ENCODE measurements around the gene PIH1D1. TPM values are rescaled to one million over a fixed set of nuclear protein-coding genes. Genes with fewer than 3 reads are reported as not detected.

Gene PIH1D1
- total RNA-seq, 1 donor from 2014 or later, result 133 TPM

DNA sequence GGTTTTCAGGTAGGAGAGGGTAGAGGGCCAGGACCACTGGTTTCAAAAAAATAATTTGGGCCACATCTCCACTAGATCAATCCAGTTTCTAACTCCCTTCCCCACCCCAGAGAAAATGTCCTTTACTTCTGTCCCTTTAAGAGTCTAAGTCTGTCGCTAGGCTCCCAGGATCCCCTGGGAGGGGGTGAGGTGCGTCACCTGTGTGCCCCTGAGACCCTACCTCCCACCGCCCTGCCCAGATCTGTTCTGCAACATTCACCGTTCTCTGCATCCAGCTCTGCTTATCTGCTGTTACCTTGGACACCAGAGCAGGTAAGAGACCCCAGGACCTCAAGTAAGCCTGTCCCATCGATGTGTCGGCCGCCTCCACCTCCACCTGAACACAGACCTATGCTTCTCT lies 26.4 kb downstream of the PIH1D1 start, which contains the start of gene GFY:
TSS of gene GFY (plus strand) at position 211 of the 400 bp plus-strand sequence. CDS start 1,043 bp downstream, outside the sequence.
- Histone ChIP-seq H3K36me3 (no peaks in the 10 kb centered on the region), H3K9me3 (ENCODE audit: low read depth) (no peaks in the 10 kb centered on the region), H3K27ac (no peak within 1 kb of the TSS), H3K4me1 (peaks cover 36% of the 10 kb centered on the region), H3K4me2 (peak within 1 kb of the TSS; percentile 69), H3F3A (ENCODE audit: low read depth) (peaks cover 68% of the 10 kb centered on the region), H3K27me3 (peaks cover 100% of the 10 kb centered on the region), H4K20me1 (ENCODE audit: low read depth) (peaks cover 7% of the 10 kb centered on the region), H2AFZ (replicated peaks) (no peak within 1 kb of the TSS), H3K79me2 (ENCODE audit: low read depth) (no peaks in the 10 kb centered on the region), H3K9ac (no peak within 1 kb of the TSS), H3K4me3 (peak within 1 kb of the TSS; percentile 10)
- H3K4me1 Mint-ChIP-seq, result peaks cover 69% of the 10 kb centered on the region
- H3K27me3 Mint-ChIP-seq (ENCODE audit: insufficient read depth, low read depth), result peaks cover 79% of the 10 kb centered on the region
- peaks cover 10% of the 10 kb centered on the region for H3K9me3 Mint-ChIP-seq
- TF ChIP-seq, protein P1, sequence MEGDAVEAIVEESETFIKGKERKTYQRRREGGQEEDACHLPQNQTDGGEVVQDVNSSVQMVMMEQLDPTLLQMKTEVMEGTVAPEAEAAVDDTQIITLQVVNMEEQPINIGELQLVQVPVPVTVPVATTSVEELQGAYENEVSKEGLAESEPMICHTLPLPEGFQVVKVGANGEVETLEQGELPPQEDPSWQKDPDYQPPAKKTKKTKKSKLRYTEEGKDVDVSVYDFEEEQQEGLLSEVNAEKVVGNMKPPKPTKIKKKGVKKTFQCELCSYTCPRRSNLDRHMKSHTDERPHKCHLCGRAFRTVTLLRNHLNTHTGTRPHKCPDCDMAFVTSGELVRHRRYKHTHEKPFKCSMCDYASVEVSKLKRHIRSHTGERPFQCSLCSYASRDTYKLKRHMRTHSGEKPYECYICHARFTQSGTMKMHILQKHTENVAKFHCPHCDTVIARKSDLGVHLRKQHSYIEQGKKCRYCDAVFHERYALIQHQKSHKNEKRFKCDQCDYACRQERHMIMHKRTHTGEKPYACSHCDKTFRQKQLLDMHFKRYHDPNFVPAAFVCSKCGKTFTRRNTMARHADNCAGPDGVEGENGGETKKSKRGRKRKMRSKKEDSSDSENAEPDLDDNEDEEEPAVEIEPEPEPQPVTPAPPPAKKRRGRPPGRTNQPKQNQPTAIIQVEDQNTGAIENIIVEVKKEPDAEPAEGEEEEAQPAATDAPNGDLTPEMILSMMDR (IDR thresholded peaks at IDR 0.05), result no peak
- TF ChIP-seq EZH2 (IDR thresholded peaks at IDR 0.05), result no peak
- no peak for TF ChIP-seq EZH2phosphoT487 (IDR thresholded peaks at IDR 0.05)
- H3K27ac Mint-ChIP-seq, result no peak within 1 kb of the TSS
- H3K36me3 Mint-ChIP-seq, result no peaks in the 10 kb centered on the region
- peak within 1 kb of the TSS; percentile 30 for H3K4me3 Mint-ChIP-seq
- no peak for DNase-seq (ENCODE audit: low spot score)

DNA sequence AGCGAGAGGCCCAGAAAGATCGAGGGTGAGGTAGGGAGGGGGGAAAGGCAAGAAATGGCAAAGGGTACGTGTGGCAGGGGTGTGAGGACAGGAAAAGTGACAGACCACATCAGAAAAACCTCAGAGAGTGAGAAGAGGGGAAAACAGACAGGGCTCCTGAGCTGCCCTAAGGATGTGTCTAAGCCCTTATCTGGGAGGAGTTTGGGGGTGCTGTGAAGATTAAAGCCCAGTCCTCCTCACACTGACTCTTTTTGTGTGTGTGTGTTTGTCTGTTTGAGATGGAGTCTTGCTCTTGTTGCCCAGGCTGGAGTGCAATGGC lies 27.7 kb downstream of the PIH1D1 start:
- H3K4me3 ChIP-seq, result no peak overlapping the region
- H3K9ac ChIP-seq, result no peak overlapping the region
- peak overlapping the region; percentile 69 for H3K4me2 ChIP-seq
- no peak overlapping the region for H3K27ac Mint-ChIP-seq
- peaks cover 60% of the 10 kb centered on the region for H3K4me1 Mint-ChIP-seq
- H3K27ac ChIP-seq, result no peak overlapping the region
- peaks cover 85% of the 10 kb centered on the region for H3K27me3 Mint-ChIP-seq (ENCODE audit: insufficient read depth, low read depth)
- peaks cover 7% of the 10 kb centered on the region for H4K20me1 ChIP-seq (ENCODE audit: low read depth)
- no peak for DNase-seq (ENCODE audit: low spot score)
- H3K79me2 ChIP-seq (ENCODE audit: low read depth), result no peaks in the 10 kb centered on the region
- peaks cover 100% of the 10 kb centered on the region for H3K27me3 ChIP-seq
- TF ChIP-seq, protein P1 (IDR thresholded peaks at IDR 0.05), result no peak
- no peak for TF ChIP-seq EZH2phosphoT487 (IDR thresholded peaks at IDR 0.05)
- TF ChIP-seq EZH2 (IDR thresholded peaks at IDR 0.05), result no peak
- H2AFZ ChIP-seq (replicated peaks), result no peak overlapping the region
- H3K4me1 ChIP-seq, result peaks cover 27% of the 10 kb centered on the region
- peak overlapping the region; percentile 6 for H3K4me3 Mint-ChIP-seq
- H3F3A ChIP-seq (ENCODE audit: low read depth), result peaks cover 62% of the 10 kb centered on the region
- no peaks in the 10 kb centered on the region for H3K9me3 ChIP-seq (ENCODE audit: low read depth)
- H3K9me3 Mint-ChIP-seq, result peaks cover 5% of the 10 kb centered on the region
- H3K36me3 Mint-ChIP-seq, result no peaks in the 10 kb centered on the region
- H3K36me3 ChIP-seq, result no peaks in the 10 kb centered on the region

DNA sequence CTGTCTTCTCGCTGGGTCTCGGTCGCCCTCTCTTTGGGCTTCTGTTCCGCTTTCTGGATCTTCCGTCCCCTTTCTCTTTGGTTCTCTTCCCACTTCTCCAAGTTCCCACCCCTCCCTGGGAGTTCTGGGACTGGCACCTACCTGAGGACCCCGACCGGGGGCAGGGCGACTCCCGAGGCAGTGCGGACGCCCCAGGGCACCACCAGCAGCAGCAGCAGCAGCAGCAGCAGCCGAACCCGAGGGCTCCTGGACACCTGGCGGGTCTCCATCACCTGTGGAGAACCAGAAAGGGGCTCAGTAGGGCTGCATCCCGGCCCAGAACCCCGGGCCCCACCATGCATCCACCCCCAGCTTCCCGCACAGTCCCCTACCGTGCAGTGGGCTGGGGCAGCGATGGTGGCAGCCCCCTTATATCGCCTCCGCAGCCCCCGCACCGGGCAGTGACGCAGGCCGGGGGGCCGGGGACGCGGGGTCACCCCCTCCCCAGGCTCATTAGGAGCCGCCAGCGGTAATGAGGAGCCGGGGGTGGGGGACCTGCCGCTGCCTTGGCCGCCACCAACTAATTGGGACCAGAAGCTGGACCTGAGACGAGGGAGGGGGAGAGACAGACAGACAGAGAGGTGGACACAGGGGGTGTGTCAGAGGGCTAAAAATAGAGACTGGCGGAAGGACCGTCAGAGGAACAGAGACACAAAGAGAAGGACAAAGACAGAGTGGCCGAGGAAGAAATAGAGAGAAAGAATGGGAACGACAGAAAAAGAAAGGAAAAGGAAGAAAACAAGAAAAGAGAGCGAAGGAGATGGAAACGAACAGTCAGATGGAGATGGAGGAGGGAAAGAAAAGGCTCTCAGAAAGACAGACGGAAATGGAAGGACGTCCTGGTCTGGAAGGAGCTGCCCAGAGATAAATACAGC lies 28.3 kb downstream of the PIH1D1 start, which contains the start of gene PTH2:
TSS of gene PTH2 (minus strand) at position 371 of the 914 bp plus-strand sequence. CDS start at position 269, 102 bp downstream.
- H3K36me3 ChIP-seq, result no peaks in the 10 kb centered on the region
- no peak within 1 kb of the TSS for H3K9ac ChIP-seq
- peak within 1 kb of the TSS; percentile 36 for H3K4me3 ChIP-seq

More for the DNA sequence above, 28.3 kb downstream of the PIH1D1 start, which contains the start of gene PTH2:
- peaks cover 98% of the 10 kb centered on the region for H3K27me3 ChIP-seq
- H3K4me3 Mint-ChIP-seq, result peak within 1 kb of the TSS; percentile 82
- peaks cover 89% of the 10 kb centered on the region for H3K27me3 Mint-ChIP-seq (ENCODE audit: insufficient read depth, low read depth)
- H3K27ac Mint-ChIP-seq, result no peak within 1 kb of the TSS
- H3K4me1 Mint-ChIP-seq, result peaks cover 55% of the 10 kb centered on the region
- no peaks in the 10 kb centered on the region for H3K79me2 ChIP-seq (ENCODE audit: low read depth)
- H3K4me1 ChIP-seq, result peaks cover 27% of the 10 kb centered on the region
- peaks cover 56% of the 10 kb centered on the region for H3F3A ChIP-seq (ENCODE audit: low read depth)
- peak within 1 kb of the TSS; percentile 69 for H3K4me2 ChIP-seq
- H4K20me1 ChIP-seq (ENCODE audit: low read depth), result peaks cover 7% of the 10 kb centered on the region
- peaks cover 5% of the 10 kb centered on the region for H3K9me3 Mint-ChIP-seq
- H3K36me3 Mint-ChIP-seq, result no peaks in the 10 kb centered on the region
- no peak for DNase-seq (ENCODE audit: low spot score)
- TF ChIP-seq EZH2 (IDR thresholded peaks at IDR 0.05) (peak; percentile 86), EZH2phosphoT487 (IDR thresholded peaks at IDR 0.05) (peak; percentile 61)
- TF ChIP-seq, protein P1 (IDR thresholded peaks at IDR 0.05), result no peak
- no peaks in the 10 kb centered on the region for H3K9me3 ChIP-seq (ENCODE audit: low read depth)
- H3K27ac ChIP-seq, result no peak within 1 kb of the TSS
- H2AFZ ChIP-seq (replicated peaks), result no peak within 1 kb of the TSS
